Measurements from ENCODE around the gene S100A7A. TPM values are rescaled to one million over a fixed set of nuclear protein-coding genes. Genes with fewer than 3 reads are reported as not detected.

S100A7A gene
- polyA plus RNA-seq, 1 of the 3 experiments (the other 2 are of a cell fraction): not detected

GRCh38 chr1:153470707-153471106 lies 54.4 kb downstream of the S100A7A start (continued):
- TF ChIP-seq JUND (IDR thresholded peaks at IDR 0.05): no peak
- TF ChIP-seq FOXJ3 (CRISPR knock-in tag; IDR thresholded peaks at IDR 0.05): no peak
- no peak for TF ChIP-seq SMC3 (IDR thresholded peaks at IDR 0.05; ENCODE audit: low read depth, low read length)
- no peak for TF ChIP-seq RXRA (IDR thresholded peaks at IDR 0.05; ENCODE audit: borderline replicate concordance, low read depth)
- no peak for TF ChIP-seq TEAD4 (IDR thresholded peaks at IDR 0.05; ENCODE audit: borderline replicate concordance, insufficient read depth)
- no peak for TF ChIP-seq GABPA (IDR thresholded peaks at IDR 0.05; ENCODE audit: low read depth)
- no peak for TF ChIP-seq RFX5 (IDR thresholded peaks at IDR 0.05; ENCODE audit: low read length)
- TF ChIP-seq CTCF (IDR thresholded peaks at IDR 0.05): no peak
- TF ChIP-seq TAF1 (IDR thresholded peaks at IDR 0.05; ENCODE audit: borderline replicate concordance, low read depth, low read length): no peak
- no peak for TF ChIP-seq RCOR1 (IDR thresholded peaks at IDR 0.05; ENCODE audit: low read length)
- TF ChIP-seq NFIC (IDR thresholded peaks at IDR 0.05; ENCODE audit: borderline replicate concordance): no peak
- TF ChIP-seq GATA2 (CRISPR knock-in tag; IDR thresholded peaks at IDR 0.05): no peak

Small RNA genes within 50 kb of the gene (small RNA-seq; reads per million reads assigned to genes)
- 0 reads per million in 7 experiments for gene S100A15A

Other genes starting within 250 kb of the S100A7A start
- gene LELP1, start 213.1 kb upstream of the S100A7A start, polyA plus RNA-seq (2012; rRNA removed): not detected in 2 replicates
- gene PRR9, start 198.9 kb upstream of the S100A7A start, polyA plus RNA-seq (2012; rRNA removed): not detected in 2 replicates
- not detected in 2 replicates for gene LORICRIN, start 156.8 kb upstream of the S100A7A start, polyA plus RNA-seq (2012; rRNA removed)
- gene PGLYRP3, start 103.6 kb upstream of the S100A7A start, polyA plus RNA-seq (2012; rRNA removed): not detected in 2 replicates
- gene PGLYRP4, start 67.7 kb upstream of the S100A7A start, polyA plus RNA-seq (2012; rRNA removed): not detected in 2 replicates
- not detected in 2 replicates for gene S100A9, start 58.7 kb upstream of the S100A7A start, polyA plus RNA-seq (2012; rRNA removed)
- not detected in 2 replicates for gene S100A12, start 40.9 kb upstream of the S100A7A start, polyA plus RNA-seq (2012; rRNA removed)
- gene S100A8, start 25.4 kb upstream of the S100A7A start, polyA plus RNA-seq (2012; rRNA removed): not detected in 2 replicates
- not detected in 2 replicates for gene S100A7, start 44.1 kb downstream of the S100A7A start, polyA plus RNA-seq (2012; rRNA removed)
- gene S100A6, start 119.5 kb downstream of the S100A7A start, polyA plus RNA-seq (2012; rRNA removed): 844 and 895 TPM in 2 replicates
- 0.15 TPM in 1 of 2 replicates, not detected in the other for gene S100A5, start 124.4 kb downstream of the S100A7A start, polyA plus RNA-seq (2012; rRNA removed)
- 24.6 and 25.4 TPM in 2 replicates for gene S100A4, start 129.3 kb downstream of the S100A7A start, polyA plus RNA-seq (2012; rRNA removed)
- 11.8 and 13.1 TPM in 2 replicates for gene S100A3, start 132.7 kb downstream of the S100A7A start, polyA plus RNA-seq (2012; rRNA removed)
- 27.3 and 31.4 TPM in 2 replicates for gene S100A2, start 149.3 kb downstream of the S100A7A start, polyA plus RNA-seq (2012; rRNA removed)
- 512 and 521 TPM in 2 replicates for gene S100A16, start 196.6 kb downstream of the S100A7A start, polyA plus RNA-seq (2012; rRNA removed)
- 0.15 TPM in 1 of 2 replicates, not detected in the other for gene S100A14, start 199.8 kb downstream of the S100A7A start, polyA plus RNA-seq (2012; rRNA removed)
- gene S100A13, start 211.0 kb downstream of the S100A7A start, polyA plus RNA-seq (2012; rRNA removed): 12.3 and 17.1 TPM in 2 replicates
- gene S100A1, start 211.9 kb downstream of the S100A7A start, polyA plus RNA-seq (2012; rRNA removed): 0.18 TPM in 1 of 2 replicates, not detected in the other
- gene CHTOP, start 217.5 kb downstream of the S100A7A start, polyA plus RNA-seq (2012; rRNA removed): 76.7 and 84.9 TPM in 2 replicates
- 57.6 and 61.7 TPM in 2 replicates for gene SNAPIN, start 242.2 kb downstream of the S100A7A start, polyA plus RNA-seq (2012; rRNA removed)